Globus pallidus (tissue), 1 donor: ENCODE data around the gene SNX32.
A peak's percentile ranks its signal among the peaks of the same experiment; 100 is the strongest.
"Not testable (repeated sequence)": the region's sequence is repeated elsewhere in the genome, so short reads cannot be mapped to it uniquely, and the experiment has no call there.

Experiments used
- DNase-seq: peaks from one replicate; pipeline ENCODE4 v3.0.0-alpha.2; 2015; ENCODE audit warnings: low spot score

Gene SNX32

DNA sequence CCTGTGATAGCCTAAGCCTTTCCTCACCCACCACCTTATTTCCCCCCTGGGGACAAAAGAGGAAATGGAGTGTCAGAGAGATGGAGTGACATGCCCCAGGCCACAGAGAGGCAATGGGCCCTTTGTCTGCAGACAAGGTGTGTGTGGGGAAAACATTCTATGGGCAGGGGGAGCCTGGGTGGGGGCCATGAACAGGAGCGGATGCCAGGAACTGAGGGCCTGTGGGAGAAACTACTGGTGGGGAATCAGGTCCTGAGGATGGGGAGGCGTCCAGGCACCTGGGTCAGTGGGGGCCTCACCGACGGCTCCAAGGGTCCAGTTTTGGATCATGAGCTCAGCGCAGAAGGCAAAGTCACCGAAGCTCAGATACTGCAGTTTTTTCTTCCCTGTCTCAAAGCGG lies 51.5 kb downstream of the SNX32 start:
- DNase-seq, result no peak

DNA sequence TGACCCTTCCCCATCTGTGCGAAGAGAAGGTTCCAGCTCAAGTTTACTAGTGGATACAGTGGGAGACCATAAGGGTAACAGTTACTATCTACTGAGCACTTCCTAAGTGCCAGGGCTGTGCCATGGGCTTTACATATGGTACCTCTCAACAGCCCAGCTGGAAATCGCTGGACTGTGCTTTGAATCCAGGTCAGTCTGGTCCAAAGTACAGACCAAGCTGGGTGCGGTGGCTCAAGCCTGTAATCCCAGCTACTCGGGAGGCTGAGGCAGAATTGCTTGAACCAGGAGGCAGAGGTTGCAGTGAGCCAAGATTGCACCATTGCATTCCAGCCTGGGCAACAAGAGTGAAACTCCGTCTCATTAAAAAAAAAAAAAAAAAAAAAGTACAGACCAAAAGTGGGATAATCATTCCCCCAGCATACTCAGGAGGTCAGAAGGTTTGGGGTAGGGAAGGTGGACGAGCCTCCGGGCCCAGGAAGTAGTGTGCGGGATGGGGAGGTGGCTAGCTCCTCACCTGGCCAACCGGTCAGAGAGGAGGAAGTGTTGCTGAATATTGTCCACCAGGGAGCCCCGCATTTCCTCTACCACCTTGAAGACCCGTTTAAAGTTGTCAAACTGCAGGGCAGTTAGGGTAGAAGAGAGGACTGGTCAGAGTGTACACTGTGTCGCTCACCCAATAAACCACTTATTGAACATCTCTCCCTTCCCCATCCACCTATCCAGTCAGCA lies 52.2 kb downstream of the SNX32 start:
- DNase-seq, result no peak

DNA sequence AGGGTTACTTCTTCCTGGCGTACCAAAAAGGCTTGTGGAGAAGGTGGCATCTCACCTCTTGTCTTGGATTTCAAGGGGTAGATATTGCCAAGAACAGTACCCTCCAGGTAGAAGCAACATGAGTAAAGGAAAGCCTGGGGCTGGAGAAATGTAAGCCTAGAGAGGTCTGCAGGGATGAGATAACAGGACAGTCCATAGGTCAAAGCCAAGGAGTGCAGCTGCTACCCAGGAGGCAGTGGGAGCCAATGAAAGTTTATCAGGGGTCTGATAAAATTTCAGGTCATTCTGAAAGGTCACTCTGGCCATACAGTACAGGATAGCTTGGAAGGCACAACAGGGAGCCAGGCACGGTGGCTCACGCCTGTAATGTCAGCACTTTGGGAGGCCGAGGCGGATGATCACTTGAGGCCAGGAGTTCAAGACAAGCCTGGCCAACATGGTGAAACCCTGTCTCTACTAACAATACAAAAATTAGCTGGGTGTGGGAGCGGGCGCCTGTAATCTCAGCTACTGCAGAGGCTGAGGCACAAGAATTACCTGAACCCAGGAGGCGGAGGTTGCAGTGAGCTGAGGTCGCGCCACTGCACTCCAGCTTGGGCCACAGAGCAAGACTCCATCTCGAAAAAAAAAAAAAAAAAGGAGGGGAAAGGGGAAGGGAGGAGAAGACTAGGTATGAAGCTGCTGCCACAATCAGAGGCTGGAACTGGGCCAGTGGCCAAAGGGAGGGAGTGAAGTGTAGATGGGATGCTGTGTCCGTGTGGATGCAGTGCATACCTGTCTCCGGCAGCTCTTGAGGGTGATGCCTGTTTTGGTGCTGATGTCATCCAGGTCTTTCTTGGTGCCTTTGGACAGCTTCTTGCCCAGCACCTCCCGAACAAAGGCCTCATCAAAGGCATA lies 53.3 kb downstream of the SNX32 start:
- DNase-seq, result no peak

DNA sequence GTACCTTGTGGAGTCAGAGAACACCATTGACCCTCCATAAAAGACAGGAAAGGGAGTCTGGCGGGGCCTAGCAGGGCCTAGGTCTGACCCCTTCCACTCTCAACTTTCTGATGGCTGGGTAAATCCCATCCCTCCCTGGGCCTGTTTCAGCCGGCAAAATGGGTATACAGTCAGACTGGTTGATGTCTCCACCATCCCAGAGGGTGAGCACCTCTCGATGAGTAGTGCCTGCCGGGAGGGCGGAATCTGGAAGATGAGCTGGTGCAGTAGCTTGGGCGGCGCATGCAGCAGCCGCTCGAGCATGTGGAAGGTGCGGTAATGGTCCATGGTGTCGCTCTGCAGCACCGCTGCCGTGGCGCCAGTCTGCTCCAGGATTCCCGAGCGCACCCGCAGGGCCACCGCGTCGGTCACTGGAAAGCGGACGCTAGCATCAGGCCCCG lies 54.0 kb downstream of the SNX32 start:
- no peak for DNase-seq

DNA sequence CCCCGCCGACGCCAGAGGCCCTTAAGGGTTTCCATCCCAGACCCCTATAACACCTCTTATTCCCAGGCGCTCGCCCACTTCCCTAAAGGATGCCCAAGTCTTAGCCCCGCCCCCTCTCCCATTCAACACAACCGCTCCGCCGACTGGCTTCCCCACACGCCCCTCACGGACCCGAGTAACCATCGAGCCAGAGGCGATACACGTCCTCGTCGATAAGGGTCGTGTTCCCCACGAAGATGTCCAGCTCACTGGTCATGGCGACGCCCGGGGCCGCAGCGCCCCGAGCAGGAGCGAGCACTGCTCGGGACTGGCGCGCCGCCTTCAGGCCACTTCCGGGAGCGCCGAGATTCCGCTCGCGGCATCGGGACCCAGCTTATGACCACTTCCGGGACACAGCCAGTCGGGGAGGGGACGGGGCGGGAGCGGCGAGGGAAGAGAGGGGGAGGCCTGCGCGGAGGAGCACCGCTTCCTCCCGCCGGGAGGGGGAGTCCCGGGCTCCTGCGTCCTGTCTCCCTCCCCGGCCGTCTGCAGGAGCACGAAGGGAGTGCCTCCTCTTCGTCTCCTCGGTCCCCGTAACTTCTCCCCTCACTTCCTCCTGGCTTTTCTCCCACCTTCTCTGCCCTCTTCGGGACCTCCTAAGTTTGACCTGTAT lies 54.5 kb downstream of the SNX32 start, which contains the start of gene FIBP:
FIBP (minus strand) TSS at position 309 of the 652 bp plus-strand sequence; CDS start at position 256, 53 bp downstream.
- DNase-seq, result peak; percentile 98

DNA sequence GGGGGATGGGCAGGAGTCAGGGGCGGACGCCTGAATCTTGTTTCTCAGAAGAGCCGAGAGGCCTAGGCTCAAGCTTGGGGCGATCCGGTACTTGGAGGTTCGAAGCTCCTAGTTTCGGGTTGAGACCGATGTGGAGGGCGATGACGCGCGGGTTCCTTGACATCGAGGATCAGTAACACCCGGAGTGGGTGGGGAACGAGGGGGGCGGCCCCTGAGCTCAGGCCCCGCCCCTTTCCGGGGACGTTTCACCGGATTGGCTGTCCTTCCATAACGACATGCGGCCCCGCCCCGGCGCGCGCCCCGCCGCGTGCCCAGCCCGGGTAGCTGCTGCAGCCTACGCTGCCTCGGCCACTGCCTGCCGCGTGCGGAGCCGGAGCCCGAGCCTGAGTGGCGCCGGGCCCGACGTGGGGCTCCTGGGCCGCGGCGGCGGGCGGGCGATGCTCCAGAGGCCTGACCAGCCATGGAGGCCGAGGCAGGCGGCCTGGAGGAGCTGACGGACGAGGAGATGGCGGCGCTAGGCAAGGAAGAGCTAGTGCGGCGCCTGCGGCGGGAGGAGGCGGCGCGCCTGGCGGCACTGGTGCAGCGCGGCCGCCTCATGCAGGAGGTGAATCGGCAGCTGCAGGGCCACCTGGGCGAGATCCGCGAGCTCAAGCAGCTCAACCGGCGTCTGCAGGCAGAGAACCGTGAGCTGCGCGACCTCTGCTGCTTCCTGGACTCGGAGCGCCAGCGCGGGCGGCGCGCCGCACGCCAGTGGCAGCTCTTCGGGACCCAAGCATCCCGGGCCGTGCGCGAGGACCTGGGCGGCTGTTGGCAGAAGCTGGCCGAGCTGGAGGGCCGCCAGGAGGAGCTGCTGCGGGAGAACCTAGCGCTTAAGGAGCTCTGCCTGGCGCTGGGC lies 56.8 kb downstream of the SNX32 start, which contains the start of gene CCDC85B:
CCDC85B (plus strand) TSS at position 350 of the 895 bp plus-strand sequence; CDS start at position 461, 111 bp downstream.
- DNase-seq, result peak; percentile 97

DNA sequence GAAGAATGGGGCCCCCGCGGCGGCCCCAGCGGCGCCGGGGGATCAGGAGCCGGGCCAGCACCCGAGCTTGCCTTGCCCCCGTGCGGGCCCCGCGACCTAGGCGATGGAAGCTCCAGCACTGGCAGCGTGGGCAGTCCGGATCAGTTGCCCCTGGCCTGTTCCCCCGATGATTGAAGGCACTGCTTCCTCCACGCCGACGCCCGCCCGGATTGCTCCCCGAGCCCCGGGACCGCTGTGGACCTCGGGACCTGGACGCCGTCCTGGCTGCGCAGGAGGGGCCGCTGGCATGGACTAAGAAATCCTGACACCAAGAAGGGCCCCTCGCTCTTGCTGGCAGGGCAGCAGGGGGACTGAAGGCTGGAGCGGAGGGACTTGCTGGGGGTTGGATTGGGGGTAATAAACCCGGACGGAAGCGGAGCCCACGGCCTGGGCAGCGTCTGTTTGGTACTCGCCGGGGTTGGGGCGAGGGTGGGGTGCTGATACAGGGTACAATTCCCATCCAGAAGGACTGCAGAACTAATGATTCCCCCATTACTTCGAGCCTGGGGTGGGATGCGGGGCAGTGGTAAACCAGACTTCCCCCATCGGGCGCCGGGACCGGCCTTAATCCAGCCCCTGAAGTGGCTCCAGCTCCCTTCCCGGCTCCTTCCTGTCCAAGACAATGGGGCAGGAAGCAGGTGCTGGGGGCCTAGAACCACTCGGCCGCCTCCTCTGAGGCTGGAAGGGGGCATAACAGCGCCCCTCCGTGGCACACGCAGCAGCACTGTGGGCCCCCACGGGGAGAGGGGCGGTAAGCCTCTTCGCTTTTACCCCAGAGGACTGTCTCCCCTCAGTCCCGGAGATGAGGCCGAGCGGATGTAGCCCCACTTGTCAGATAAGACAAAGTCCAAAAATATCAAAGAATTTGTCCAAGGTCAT lies 57.7 kb downstream of the SNX32 start:
- no peak for DNase-seq

DNA sequence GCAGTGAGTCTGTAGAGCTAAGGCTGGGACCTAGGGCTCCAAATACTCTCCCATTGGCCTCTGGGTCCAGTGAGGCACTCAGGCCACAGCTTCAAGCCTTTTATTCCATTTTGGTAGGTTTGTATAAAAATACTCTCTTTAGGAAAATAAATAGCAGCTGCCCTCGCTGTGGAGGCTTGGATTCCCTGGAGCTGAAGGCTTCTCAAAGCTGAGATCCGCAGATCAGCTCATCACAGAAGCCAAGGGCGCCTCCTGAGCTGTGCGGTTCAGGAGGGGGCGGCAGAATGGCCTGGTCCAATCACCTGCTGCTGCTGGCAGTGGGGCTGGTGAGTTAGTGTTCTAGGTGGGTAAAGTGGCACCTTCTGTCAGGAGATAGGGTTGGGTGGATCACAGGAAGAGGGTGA lies 58.4 kb downstream of the SNX32 start:
- not testable (repeated sequence) for DNase-seq

DNA sequence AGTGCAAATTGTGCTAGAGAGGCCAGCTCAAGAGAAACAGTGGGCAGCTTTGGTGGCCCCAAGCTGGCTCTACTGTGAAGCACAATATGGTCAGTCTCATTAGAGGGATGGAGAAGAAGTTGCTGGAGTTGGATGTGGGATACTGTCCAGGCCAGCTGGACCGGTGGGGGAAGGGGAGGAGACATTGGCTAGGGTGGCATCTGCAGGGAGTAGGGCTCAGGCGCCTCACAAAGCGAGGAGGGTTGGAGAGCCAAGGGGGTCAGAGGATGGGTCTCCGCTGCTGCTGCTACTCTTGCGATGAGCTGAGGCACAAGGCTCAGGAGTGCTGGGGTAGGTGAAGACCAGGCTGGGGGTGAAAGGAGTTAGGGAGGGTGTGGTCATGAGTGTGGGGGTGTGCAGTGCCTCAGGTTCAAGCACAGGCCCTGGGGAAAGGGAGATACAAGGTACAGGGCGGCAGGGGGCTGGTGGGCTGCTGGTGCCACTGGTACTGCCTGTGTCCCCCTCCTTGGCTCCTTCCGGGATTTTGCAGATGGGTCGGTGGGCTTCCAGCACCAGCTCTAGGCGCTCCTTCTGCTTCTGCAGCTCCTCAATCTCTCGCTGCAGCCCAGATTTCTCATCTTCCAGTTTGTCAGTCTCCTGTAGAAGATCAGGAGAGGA lies 59.0 kb downstream of the SNX32 start:
- no peak for DNase-seq

DNA sequence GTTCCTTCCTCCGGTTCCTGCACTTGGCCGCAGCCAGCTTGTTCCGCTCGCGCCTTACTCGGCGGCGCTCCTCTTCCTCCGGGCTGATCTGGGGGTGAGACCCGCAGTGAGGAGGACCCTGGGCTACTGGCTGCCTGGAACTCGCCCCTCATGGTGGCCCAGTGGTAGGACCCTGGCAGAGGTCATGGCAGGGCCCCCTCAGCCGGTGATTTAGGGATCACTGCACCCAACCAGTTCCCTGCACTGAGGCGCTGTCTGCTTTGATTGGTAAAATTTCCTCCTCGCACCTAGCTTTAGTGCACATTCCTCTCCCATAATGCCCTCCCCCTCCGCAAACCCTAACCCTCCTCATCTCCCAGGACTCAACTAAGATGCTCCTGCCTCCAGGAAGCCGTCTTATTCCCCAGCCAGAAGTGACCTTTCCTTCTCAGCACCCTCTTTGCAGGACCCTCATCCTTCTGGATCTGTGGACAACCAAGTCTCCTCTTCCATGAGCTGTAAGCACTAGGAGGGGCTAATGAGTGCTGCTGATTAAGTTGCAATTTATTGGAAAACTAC lies 60.4 kb downstream of the SNX32 start:
- no peak for DNase-seq

DNA sequence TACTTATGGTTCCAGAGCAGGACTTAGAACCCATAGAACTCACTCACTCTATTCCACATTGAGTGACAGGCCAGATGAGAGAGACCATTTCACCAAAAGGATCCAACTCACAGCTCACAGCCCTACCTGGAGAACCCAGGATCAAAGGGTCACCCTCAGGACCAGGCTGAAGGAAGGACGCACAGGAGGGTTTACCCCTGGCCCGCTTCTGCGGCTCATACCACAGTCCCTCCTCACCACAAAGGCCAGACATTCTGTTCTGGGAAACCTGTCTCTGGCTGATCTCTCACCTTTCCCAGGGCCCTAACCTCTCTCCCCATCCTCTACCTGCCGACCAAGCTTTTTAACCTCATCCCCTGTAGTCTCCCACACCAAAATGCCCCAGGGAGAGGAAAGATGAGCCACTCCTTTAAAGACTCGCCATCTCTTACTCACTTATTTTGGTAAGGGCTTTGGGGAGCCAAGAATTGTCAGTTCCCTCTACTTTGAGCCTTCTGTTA lies 61.8 kb downstream of the SNX32 start:
- DNase-seq, result no peak

DNA sequence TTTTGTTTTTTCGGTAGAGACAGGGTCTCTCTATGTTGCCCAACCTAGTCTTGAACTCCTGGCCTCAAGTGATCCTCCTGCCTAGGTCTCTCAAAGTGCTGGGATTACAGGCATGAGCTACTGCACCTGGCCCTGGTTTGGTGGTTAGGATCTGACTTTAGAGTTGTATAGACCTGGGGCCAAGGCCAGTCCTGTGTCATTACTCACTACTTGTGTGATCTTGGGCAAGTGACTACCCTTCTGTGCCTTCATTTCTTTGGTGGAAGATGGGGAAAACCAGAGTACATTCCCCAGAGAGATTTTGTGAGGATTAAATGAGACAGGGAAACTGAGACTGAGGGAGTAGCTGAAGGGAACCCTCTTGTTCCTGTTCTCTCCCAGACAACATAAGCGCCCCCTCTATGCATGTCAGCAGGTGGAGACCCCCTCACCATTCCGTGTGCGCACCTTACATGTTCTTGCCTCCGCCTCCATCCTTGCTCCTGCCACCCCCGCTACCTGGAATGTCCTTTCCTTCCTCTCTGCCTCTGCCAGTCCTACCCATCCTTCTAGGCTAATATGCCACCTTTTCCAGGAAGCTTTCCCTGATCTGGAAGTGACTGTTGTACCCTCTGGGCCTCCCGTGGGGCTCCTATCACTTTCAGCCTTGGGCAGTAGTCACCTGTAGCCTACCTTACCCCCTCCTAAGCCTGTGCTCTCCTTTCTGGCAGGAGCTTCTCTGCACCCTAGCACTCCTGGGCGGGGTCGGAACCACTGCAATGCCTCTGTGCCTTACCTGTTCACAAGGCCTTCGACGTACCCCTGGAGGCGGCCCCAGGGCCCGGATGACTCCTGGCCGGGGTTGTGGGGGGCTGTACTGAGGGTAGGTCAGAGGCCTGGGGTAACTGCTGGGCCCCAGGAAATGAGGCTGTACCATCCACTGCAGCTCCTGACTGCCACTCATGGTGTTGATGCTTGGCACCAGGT lies 62.6 kb downstream of the SNX32 start:
- no peak for DNase-seq

DNA sequence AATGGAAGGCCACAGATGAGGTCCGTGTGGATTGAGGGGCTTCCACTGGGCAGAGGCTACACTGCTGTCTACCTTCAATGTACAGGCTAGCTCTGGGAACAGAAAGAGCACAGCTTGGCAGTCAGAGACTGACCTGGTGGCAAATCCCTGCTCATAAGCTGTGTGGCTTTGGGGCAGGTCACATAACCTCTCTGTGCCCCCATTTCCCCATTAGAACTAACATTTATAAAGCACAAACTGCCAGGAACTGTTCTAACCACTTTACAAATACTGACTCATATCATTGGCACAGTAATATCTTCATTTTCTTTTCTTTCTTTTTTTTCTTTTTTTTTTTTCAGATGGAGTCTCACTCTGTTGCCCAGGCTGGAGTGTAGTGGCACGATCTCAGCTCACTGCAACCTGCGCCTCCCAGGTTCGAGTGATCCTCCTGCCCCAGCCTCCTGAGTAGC lies 63.3 kb downstream of the SNX32 start:
- DNase-seq, result no peak

DNA sequence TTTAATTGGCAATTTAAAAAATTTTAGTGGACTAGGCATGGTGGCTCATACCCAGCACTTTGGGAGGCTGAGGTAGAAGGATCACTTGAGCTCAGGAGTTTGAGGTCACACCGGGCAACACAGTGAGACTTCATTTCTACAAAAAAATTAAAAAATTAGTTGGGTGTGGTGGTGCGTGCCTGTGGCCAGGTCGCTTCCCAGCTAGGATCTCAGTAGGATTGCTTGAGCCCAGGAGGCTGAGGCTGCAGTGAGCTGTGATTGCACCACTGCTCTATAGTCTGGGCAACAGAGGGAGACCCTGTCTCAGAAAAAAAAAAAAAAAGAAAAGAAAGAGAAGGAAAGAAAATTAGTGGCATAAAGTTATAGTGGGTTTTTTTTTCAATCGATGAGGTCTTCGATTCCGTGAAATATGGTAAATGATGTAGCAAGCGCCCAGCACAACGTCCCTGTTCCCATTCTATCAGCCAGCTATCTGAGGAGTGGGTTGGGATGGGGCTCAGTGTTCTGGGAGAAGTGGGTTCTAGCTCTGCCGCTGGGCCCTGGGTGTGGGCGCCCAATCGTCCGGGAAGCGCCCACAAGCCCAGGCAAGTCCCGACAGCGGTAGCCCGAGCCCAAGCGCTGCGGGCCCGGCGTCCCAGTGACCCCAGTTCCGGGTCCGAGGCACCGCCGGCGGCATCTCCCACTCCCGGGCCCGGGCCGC lies 65.0 kb downstream of the SNX32 start:
- no peak for DNase-seq

DNA sequence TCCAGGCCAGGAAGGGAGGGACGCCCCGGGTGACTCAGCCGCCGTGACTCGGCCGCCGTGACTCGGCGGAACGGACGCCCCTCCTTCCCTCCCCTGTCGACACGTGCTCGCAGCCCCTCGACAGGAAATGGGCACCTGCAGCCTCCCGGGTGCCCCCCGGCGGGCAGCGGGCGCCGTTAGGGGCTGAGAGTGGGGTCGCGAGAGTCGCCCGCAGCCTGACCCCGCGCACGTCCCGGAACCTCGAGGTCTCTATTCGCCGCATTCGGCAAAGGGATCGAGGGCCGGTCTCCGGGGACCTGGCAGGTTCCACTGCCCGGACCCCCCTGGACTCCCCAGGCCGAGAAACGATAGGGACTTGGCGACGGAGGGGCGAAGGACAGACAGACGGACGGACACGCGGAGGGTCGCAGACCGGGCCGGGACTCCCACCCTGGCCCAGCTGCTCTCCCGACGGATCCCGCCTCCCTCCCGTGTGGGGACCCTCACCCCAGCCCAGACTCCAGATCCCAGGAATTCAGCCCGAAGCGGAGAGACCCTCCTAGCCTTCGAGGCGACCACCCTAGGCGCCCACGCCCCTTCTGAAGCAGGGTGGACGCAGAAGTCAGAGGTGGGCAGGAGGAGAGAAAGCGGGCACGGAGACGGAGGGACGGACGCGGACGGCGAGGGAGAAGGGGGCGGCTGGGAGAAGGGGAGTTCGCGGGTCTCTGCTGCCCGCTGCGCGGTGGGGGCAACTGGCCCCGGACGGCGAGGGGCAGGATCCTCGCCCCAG lies 65.8 kb downstream of the SNX32 start:
- DNase-seq, result no peak

DNA sequence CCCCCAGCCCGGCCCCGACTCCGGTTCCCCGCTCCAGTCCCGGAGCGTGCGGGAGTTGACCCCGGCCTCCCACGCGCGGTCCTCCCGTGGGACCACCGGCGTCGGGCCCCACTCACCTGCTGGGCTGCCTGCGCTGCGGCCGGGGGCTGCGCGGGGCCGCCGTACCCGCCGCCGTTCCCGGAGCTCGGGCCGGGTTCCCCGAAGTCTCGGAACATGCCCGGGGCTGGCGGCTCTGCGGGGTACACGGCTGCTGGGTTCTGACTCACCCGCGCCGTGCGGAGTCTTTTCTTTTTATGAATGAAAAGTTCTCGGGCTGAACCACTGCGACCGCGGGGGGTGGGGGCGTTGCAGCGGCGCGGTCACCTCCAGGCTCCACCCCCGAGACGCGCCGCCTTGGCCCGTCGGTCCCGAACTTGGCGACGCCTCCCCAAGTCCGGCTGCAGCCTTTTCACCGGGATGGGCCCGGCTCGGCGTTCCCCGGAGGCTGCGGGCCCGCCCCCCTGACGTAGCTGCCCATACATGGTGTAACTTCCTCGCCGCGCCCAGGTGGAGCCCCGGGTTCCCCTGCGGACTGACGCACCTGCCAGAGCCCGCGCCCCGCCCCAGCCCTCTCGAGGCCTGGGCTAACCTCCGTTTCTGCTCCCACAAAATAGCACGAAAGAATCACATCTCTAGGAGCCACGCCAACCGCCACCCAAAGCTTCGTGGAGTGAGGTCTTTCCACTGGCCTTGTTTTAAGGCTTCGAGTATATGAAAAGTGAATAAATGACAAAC lies 66.5 kb downstream of the SNX32 start, which contains the start of gene FOSL1:
FOSL1 (minus strand) TSS at position 264 of the 774 bp plus-strand sequence; CDS start at position 215, 49 bp downstream.
- no peak for DNase-seq
